SK-N-SH treated with all-trans-retinoic acid at 6 μM for 48 hours (cell line): ENCODE data around the gene ZNF610.
A peak's percentile ranks its signal among the peaks of the same experiment; 100 is the strongest.

Source experiments
- ATAC-seq: fragments of 200-7000 bp; cut with Tn5 transposase; 3 replicates; pipeline ENCODE4 v1.9.1; 2020; ENCODE audit warnings: mild to moderate bottlenecking, moderate library complexity
- ARNTL ChIP-seq: fragments of 450-650 bp; formaldehyde crosslinking; IDR thresholded peaks from 2 replicates; pipeline ENCODE4 v1.5.0; 2020; ENCODE audit warnings: low read depth, mild to moderate bottlenecking, moderate library complexity, borderline replicate concordance
- BACH2 ChIP-seq: fragments of 250-450 bp; sonication (Bioruptor Pico); IDR thresholded peaks from 2 replicates; pipeline ENCODE4 v1.9.0; 2021; ENCODE audit warnings: mild to moderate bottlenecking, borderline replicate concordance
- CREB5 ChIP-seq: fragments of 250-450 bp; sonication (Bioruptor Pico); IDR thresholded peaks from 2 replicates; pipeline ENCODE4 v1.5.1; 2020; ENCODE audit warnings: low read depth, mild to moderate bottlenecking, moderate library complexity
- CSDC2 ChIP-seq: fragments of 250-450 bp; sonication (Bioruptor Pico); IDR thresholded peaks from 2 replicates; pipeline ENCODE4 v1.5.0; 2020; ENCODE audit warnings: mild to moderate bottlenecking, moderate library complexity
- ESRRG ChIP-seq: fragments of 250-450 bp; sonication (Bioruptor Pico); IDR thresholded peaks from 2 replicates; pipeline ENCODE4 v1.6.1; 2021; ENCODE audit warnings: mild to moderate bottlenecking
- GLIS3 ChIP-seq: fragments of 250-450 bp; sonication (Bioruptor Pico); IDR thresholded peaks from 2 replicates; pipeline ENCODE4 v1.5.0; 2020; ENCODE audit warnings: mild to moderate bottlenecking, moderate library complexity
- ISL1 ChIP-seq: fragments of 250-450 bp; sonication (Bioruptor Pico); IDR thresholded peaks from 2 replicates; pipeline ENCODE4 v2.1.2; 2022; ENCODE audit warnings: mild to moderate bottlenecking, moderate library complexity
- OSR1 ChIP-seq: fragments of 250-450 bp; sonication (Bioruptor Pico); IDR thresholded peaks from 2 replicates; pipeline ENCODE4 v1.8.0; 2022; ENCODE audit warnings: moderate library complexity, mild to moderate bottlenecking, inconsistent platforms
- PATZ1 ChIP-seq: fragments of 250-450 bp; sonication (Bioruptor Pico); IDR thresholded peaks from 2 replicates; pipeline ENCODE4 v1.8.0; 2020; ENCODE audit warnings: mild to moderate bottlenecking, moderate library complexity, borderline replicate concordance
- POU6F1 ChIP-seq: fragments of 250-450 bp; sonication (Bioruptor Pico); IDR thresholded peaks from 2 replicates; pipeline ENCODE4 v1.8.0; 2021; ENCODE audit warnings: low read depth, mild to moderate bottlenecking, moderate library complexity, borderline replicate concordance
- PPARA ChIP-seq: fragments of 250-450 bp; sonication (Bioruptor Pico); IDR thresholded peaks from 2 replicates; pipeline ENCODE4 v1.5.0; 2020; ENCODE audit warnings: mild to moderate bottlenecking, borderline replicate concordance
- RARB ChIP-seq: fragments of 250-450 bp; sonication (Bioruptor Pico); IDR thresholded peaks from 2 replicates; pipeline ENCODE4 v1.8.0; 2021; ENCODE audit warnings: mild to moderate bottlenecking, moderate library complexity
- TCF4 ChIP-seq: fragments of 250-450 bp; sonication (Bioruptor Pico); IDR thresholded peaks from 2 replicates; pipeline ENCODE4 v1.8.0; 2021; ENCODE audit warnings: mild to moderate bottlenecking, moderate library complexity, borderline replicate concordance
- TOX ChIP-seq: fragments of 250-450 bp; sonication (Bioruptor Pico); IDR thresholded peaks from 2 replicates; pipeline ENCODE4 v1.8.0; 2021; ENCODE audit warnings: mild to moderate bottlenecking, moderate library complexity, borderline replicate concordance
- TSHZ2 ChIP-seq: fragments of 250-450 bp; sonication (Bioruptor Pico); IDR thresholded peaks from 2 replicates; pipeline ENCODE4 v1.5.0; 2020; ENCODE audit warnings: mild to moderate bottlenecking, moderate library complexity
- ZC3H10 ChIP-seq: fragments of 250-450 bp; sonication (Bioruptor Pico); IDR thresholded peaks from 2 replicates; pipeline ENCODE4 v1.5.1; 2021; ENCODE audit warnings: mild to moderate bottlenecking, moderate library complexity
- ZFP3 ChIP-seq: fragments of 250-450 bp; sonication (Bioruptor Pico); IDR thresholded peaks from 2 replicates; pipeline ENCODE4 v1.5.0; 2020; ENCODE audit warnings: mild to moderate bottlenecking, moderate library complexity
- ZFP30 ChIP-seq: fragments of 450-650 bp; formaldehyde crosslinking; IDR thresholded peaks from 2 replicates; pipeline ENCODE4 v1.5.0; 2022; ENCODE audit warnings: mild to moderate bottlenecking, moderate library complexity
- ZNF565 ChIP-seq: fragments of 450-650 bp; formaldehyde crosslinking; conservative IDR thresholded peaks from 2 replicates; pipeline ENCODE4 v1.5.0; 2020; ENCODE audit warnings: low read depth, mild to moderate bottlenecking, moderate library complexity
- ZNF70 ChIP-seq: fragments of 450-650 bp; formaldehyde crosslinking; IDR thresholded peaks from 2 replicates; pipeline ENCODE4 v1.5.0; 2020; ENCODE audit warnings: mild to moderate bottlenecking, moderate library complexity
- ZNF8 ChIP-seq: fragments of 450-650 bp; formaldehyde crosslinking; IDR thresholded peaks from 2 replicates; pipeline ENCODE4 v1.5.0; 2020; ENCODE audit warnings: mild to moderate bottlenecking, moderate library complexity
- TF ChIP-seq, protein P1 (sequence below): fragments of 250-450 bp; sonication (Bioruptor Pico); IDR thresholded peaks from 2 replicates; pipeline ENCODE4 v1.5.1; 2021; ENCODE audit warnings: mild to moderate bottlenecking, moderate library complexity

The ZNF610 gene

DNA sequence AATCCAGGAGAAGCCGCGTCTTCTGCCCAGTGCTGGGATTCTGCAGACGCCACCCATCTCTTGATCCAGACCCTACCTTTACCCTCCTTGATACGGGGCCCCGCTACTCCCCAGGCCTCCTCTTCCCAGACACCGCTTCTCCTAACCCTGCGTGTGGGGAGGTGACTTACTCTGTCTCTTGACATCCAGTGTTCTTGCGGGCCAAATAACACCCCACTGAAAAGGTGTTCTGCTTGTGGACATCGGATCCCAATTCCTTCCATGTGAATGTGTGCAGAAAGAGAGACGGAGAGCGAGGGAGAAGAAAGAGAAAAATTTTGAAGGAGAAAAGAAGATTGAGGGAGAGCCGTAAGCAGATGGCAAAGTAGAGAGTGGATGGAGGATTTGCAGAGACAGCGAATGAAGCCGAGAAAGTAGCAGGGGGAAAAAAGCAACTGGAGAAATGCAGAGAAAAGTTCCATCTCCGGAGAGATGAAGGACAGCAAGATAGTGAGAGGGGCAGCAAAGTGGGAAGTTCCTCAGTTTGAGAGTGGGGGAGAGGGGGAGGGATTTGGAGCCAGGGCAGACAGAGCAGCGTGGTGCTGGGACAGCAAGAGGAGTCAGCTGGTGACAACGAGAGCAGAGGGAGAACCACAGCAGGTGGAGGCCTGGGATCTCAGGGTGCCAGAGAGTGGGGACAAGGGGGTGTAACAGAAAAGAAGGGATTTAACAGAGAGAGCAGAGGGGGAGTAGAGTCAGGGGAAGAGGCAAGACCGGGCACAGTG lies 38.3 kb upstream of the ZNF610 start:
- TF ChIP-seq PATZ1 (CRISPR knock-in tag), result no peak
- TF ChIP-seq TCF4 (CRISPR knock-in tag), result no peak
- no peak for TF ChIP-seq GLIS3 (CRISPR knock-in tag)
- TF ChIP-seq ESRRG, result no peak
- TF ChIP-seq ZNF565 (CRISPR knock-in tag), result no peak
- no peak for TF ChIP-seq CREB5 (CRISPR knock-in tag)
- TF ChIP-seq TOX (CRISPR knock-in tag), result no peak
- TF ChIP-seq TSHZ2 (CRISPR knock-in tag), result no peak
- no peak for TF ChIP-seq ZNF8 (CRISPR knock-in tag)
- no peak for TF ChIP-seq BACH2 (CRISPR knock-in tag)
- TF ChIP-seq ZFP30, result no peak
- no peak for TF ChIP-seq ISL1 (CRISPR knock-in tag)
- no peak for TF ChIP-seq RARB
- no peak for TF ChIP-seq POU6F1
- TF ChIP-seq ZC3H10 (CRISPR knock-in tag), result no peak
- TF ChIP-seq, protein P1, sequence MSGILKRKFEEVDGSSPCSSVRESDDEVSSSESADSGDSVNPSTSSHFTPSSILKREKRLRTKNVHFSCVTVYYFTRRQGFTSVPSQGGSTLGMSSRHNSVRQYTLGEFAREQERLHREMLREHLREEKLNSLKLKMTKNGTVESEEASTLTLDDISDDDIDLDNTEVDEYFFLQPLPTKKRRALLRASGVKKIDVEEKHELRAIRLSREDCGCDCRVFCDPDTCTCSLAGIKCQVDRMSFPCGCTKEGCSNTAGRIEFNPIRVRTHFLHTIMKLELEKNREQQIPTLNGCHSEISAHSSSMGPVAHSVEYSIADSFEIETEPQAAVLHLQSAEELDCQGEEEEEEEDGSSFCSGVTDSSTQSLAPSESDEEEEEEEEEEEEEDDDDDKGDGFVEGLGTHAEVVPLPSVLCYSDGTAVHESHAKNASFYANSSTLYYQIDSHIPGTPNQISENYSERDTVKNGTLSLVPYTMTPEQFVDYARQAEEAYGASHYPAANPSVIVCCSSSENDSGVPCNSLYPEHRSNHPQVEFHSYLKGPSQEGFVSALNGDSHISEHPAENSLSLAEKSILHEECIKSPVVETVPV, result no peak
- peak; percentile 11 for ATAC-seq

DNA sequence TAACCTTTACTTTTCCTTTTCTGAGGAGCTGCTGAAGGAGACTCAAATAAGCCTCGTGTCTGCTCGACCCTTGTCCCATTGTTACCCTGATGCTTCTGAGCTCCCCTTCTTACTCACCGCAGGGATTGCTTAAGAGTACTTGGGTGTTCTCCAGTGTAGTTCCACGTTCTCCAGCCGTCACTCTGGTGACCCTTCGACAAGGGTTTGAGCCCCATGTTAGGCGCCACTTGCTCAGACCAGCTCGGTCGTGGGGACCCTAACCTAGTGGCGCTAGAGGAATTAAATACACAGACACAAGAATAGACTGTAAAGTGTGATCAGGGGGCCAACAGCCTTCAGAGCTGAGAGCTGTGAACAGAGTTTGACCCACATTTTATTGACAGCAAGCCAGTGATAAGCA lies 28.8 kb upstream of the ZNF610 start:
- ATAC-seq, result no peak
- TF ChIP-seq BACH2 (CRISPR knock-in tag) (no peak), CSDC2 (no peak), ZFP3 (CRISPR knock-in tag) (no peak), ARNTL (CRISPR knock-in tag) (no peak), GLIS3 (CRISPR knock-in tag) (no peak), ZFP30 (no peak), TOX (CRISPR knock-in tag) (no peak), ZC3H10 (CRISPR knock-in tag) (no peak), ZNF8 (CRISPR knock-in tag) (no peak), ZNF70 (CRISPR knock-in tag) (no peak), OSR1 (no peak), PPARA (CRISPR knock-in tag) (no peak), TCF4 (CRISPR knock-in tag) (no peak), RARB (no peak), POU6F1 (no peak)
- TF ChIP-seq, protein P1, result no peak
